HEK293 (cell line): ENCODE data around the gene ARSJ.

Experiments
- CTCF ChIA-PET: fragments of 350-600 bp; formaldehyde crosslinking; extraction: SDS; loops from one replicate; lab custom pipeline; 2021; ENCODE audit warnings: antibody characterized with exemption; lab: Yijun Ruan, JAX
- POLR2A ChIA-PET: fragments of 300-600 bp; formaldehyde crosslinking; extraction: SDS; loops from one replicate; lab custom pipeline; 2020; ENCODE audit warnings: antibody characterized with exemption, inconsistent platforms; lab: Yijun Ruan, JAX
- H3K27ac ChIP-seq: fragments of 200-500 bp; sonication (Bioruptor generic); 2 replicates; pipeline ENCODE4 v1.5.1; 2014; ENCODE audit warnings: low read depth, low read length, control low read depth, inconsistent platforms; ENCODE audit errors: extremely low read depth
- H3K36me3 ChIP-seq, 2 experiments: fragments of 200-500 bp in 1 of 2; sonication (Bioruptor generic) in 1 of 2; 1 replicate in 1 of 2; 2 replicates in 1 of 2; pipeline ENCODE4 v1.5.1; 2014 to 2017; ENCODE audit warnings: inconsistent platforms in 2 of 2, low read length in 2 of 2; ENCODE audit not compliant: control insufficient read depth in 2 of 2, insufficient read depth in 1 of 2
- H3K4me1 ChIP-seq: fragments of 200-500 bp; sonication (Bioruptor generic); 2 replicates; pipeline ENCODE4 v1.5.1; 2014; ENCODE audit warnings: mild to moderate bottlenecking, low read length, inconsistent platforms; ENCODE audit not compliant: control insufficient read depth, insufficient read depth
- H3K4me3 ChIP-seq: 2 replicates; pipeline ENCODE4 v1.5.1; 2011; ENCODE audit warnings: low read depth, mild to moderate bottlenecking, control low read depth, low read length, moderate library complexity
- H3K9me3 ChIP-seq: fragments of 200-500 bp; sonication (Bioruptor generic); 2 replicates; pipeline ENCODE4 v1.5.1; 2014; ENCODE audit warnings: low read depth, low read length, inconsistent platforms; ENCODE audit not compliant: control insufficient read depth, insufficient read depth
- PRDM1 ChIP-seq: fragments of 450-650 bp; formaldehyde crosslinking; IDR thresholded peaks from 2 replicates; pipeline ENCODE4; 2016; ENCODE audit warnings: missing biosample characterization, missing genetic modification characterization
- REST ChIP-seq: fragments of 450-650 bp; formaldehyde crosslinking; IDR thresholded peaks from 2 replicates; pipeline ENCODE4 v1.5.1; 2016; ENCODE audit warnings: missing biosample characterization, missing genetic modification characterization
- ZBTB11 ChIP-seq: fragments of 450-650 bp; formaldehyde crosslinking; conservative IDR thresholded peaks from 2 replicates; pipeline ENCODE4 v1.5.1; 2016; ENCODE audit warnings: low read depth, missing biosample characterization, missing genetic modification characterization
- ZBTB17 ChIP-seq: fragments of 450-650 bp; formaldehyde crosslinking; IDR thresholded peaks from 2 replicates; pipeline ENCODE4 v1.5.1; 2016; ENCODE audit warnings: missing biosample characterization, missing genetic modification characterization
- ZNF114 ChIP-seq: fragments of 450-650 bp; formaldehyde crosslinking; IDR thresholded peaks from 2 replicates; pipeline ENCODE4 v1.5.0; 2017; ENCODE audit warnings: missing biosample characterization, missing genetic modification characterization
- ZNF18 ChIP-seq: fragments of 450-650 bp; formaldehyde crosslinking; IDR thresholded peaks from 2 replicates; pipeline ENCODE4 v1.5.1; 2016; ENCODE audit warnings: missing biosample characterization, missing genetic modification characterization
- ZNF214 ChIP-seq: fragments of 450-650 bp; formaldehyde crosslinking; IDR thresholded peaks from 2 replicates; pipeline ENCODE4 v1.5.1; 2017; ENCODE audit warnings: missing biosample characterization, mild to moderate bottlenecking, missing genetic modification characterization, borderline replicate concordance
- ZNF335 ChIP-seq: fragments of 450-650 bp; formaldehyde crosslinking; conservative IDR thresholded peaks from 2 replicates; pipeline ENCODE4 v1.5.1; 2016; ENCODE audit warnings: missing biosample characterization, missing genetic modification characterization
- ZNF48 ChIP-seq: fragments of 450-650 bp; formaldehyde crosslinking; IDR thresholded peaks from 2 replicates; pipeline ENCODE4 v1.5.1; 2016; ENCODE audit warnings: missing biosample characterization, missing genetic modification characterization
- ZNF514 ChIP-seq: fragments of 450-650 bp; formaldehyde crosslinking; IDR thresholded peaks from 2 replicates; pipeline ENCODE4 v1.5.1; 2016; ENCODE audit warnings: missing biosample characterization, missing genetic modification characterization
- ZNF555 ChIP-seq: fragments of 450-650 bp; formaldehyde crosslinking; conservative IDR thresholded peaks from 2 replicates; pipeline ENCODE4 v1.5.1; 2017; ENCODE audit warnings: missing biosample characterization, mild to moderate bottlenecking, missing genetic modification characterization, inconsistent platforms
- ZNF621 ChIP-seq: fragments of 450-650 bp; formaldehyde crosslinking; IDR thresholded peaks from 2 replicates; pipeline ENCODE4 v1.5.1; 2017; ENCODE audit warnings: missing biosample characterization, missing genetic modification characterization
- ZNF629 ChIP-seq: fragments of 450-650 bp; formaldehyde crosslinking; IDR thresholded peaks from 2 replicates; pipeline ENCODE4 v1.5.1; 2017; ENCODE audit warnings: missing biosample characterization, missing genetic modification characterization

Gene ARSJ

GRCh38 chr4:113880240-113881028 lies 99.0 kb downstream of the ARSJ start:
- no peaks in the 10 kb centered on the region for H3K9me3 ChIP-seq
- H3K36me3 ChIP-seq, result no peaks in the 10 kb centered on the region
- TF ChIP-seq ZNF514 (tag by site-specific recombination), result no peak
- TF ChIP-seq ZNF214 (tag by site-specific recombination), result no peak
- no peak overlapping the region for H3K27ac ChIP-seq
- CTCF ChIA-PET, result no interaction called here
- POLR2A ChIA-PET, result no interaction called here
- H3K4me3 ChIP-seq, result no peak overlapping the region
- H3K4me1 ChIP-seq, result no peaks in the 10 kb centered on the region; the same call in 1 of the 2 replicates

GRCh38 chr4:113878668-113879067 lies 100.8 kb downstream of the ARSJ start:
- H3K9me3 ChIP-seq, result no peaks in the 10 kb centered on the region
- TF ChIP-seq ZBTB17 (tag by site-specific recombination) (0 out of 2 replicates have a peak, but pooled peaks have one; percentile 34), ZNF621 (tag by site-specific recombination) (no peak)
- TF ChIP-seq, all 188 proteins: peak for 1
- CTCF ChIA-PET, result interaction anchor here (0.5 to 1.0 kb wide), 3 partner anchors 9 to 238 kb away, joined by 3 to 4 read pairs (median 3); no protein-coding TSS in a partner anchor
- POLR2A ChIA-PET, result no interaction called here
- Histone ChIP-seq H3K4me3 (no peak overlapping the region), H3K27ac (no peak overlapping the region), H3K36me3 (no peaks in the 10 kb centered on the region), H3K4me1 (no peaks in the 10 kb centered on the region; the same call in 1 of the 2 replicates)

- ChIA-PET CTCF (interaction anchor here (0.7 kb wide), 1 partner anchor 314 kb away, joined by 4 read pairs; no protein-coding TSS in a partner anchor), POLR2A (no interaction called here)
- H3K27ac ChIP-seq, result no peak overlapping the region
- no peaks in the 10 kb centered on the region for H3K4me1 ChIP-seq
- no peak for TF ChIP-seq REST (tag by site-specific recombination)
- no peak for TF ChIP-seq PRDM1
- no peak for TF ChIP-seq ZNF335 (tag by site-specific recombination)
- TF ChIP-seq ZNF48 (tag by site-specific recombination), result no peak
- no peak for TF ChIP-seq ZNF555 (tag by site-specific recombination)
- TF ChIP-seq ZNF629 (tag by site-specific recombination), result no peak
- TF ChIP-seq ZNF18, result no peak
- TF ChIP-seq ZNF114 (tag by site-specific recombination), result no peak
- no peak for TF ChIP-seq ZBTB11 (tag by site-specific recombination)
- TF ChIP-seq, all 188 proteins: peak for 0
- H3K9me3 ChIP-seq, result no peaks in the 10 kb centered on the region
- H3K36me3 ChIP-seq, result no peaks in the 10 kb centered on the region
- H3K4me3 ChIP-seq, result no peak overlapping the region
These were observed 105.0 kb downstream of the ARSJ start for GRCh38 chr4:113874480-113874879.
